ENCODE data around the gene TMEM117.

GRCh38 chr12:43861015-43861839 is 25.3 kb downstream of the TMEM117 start:
- no peak for TF ChIP-seq CTCF (IDR thresholded peaks at IDR 0.05; ENCODE audit: low read depth, low read length)
- TF ChIP-seq EZH2phosphoT487 (IDR thresholded peaks at IDR 0.05; ENCODE audit: low read depth), result no peak
